D721Med (cell line): ENCODE measurements around the gene MFSD6L.

Source experiments
- DNase-seq: peaks from one replicate; pipeline ENCODE4 v3.0.0; 2011; ENCODE audit warnings: low spot score; ENCODE audit not compliant: insufficient read length
- FAIRE-seq: peaks from 2 replicates; lab custom pipeline; 2011; peaks lifted over from hg19 to GRCh38; lab: Jason Lieb, UNC
- CTCF ChIP-seq: IDR thresholded peaks from 2 replicates; pipeline ENCODE4 v1.5.1; 2012; ENCODE audit warnings: mild to moderate bottlenecking, control low read depth; ENCODE audit not compliant: insufficient read depth; ENCODE audit errors: missing control alignments

MFSD6L gene

DNA sequence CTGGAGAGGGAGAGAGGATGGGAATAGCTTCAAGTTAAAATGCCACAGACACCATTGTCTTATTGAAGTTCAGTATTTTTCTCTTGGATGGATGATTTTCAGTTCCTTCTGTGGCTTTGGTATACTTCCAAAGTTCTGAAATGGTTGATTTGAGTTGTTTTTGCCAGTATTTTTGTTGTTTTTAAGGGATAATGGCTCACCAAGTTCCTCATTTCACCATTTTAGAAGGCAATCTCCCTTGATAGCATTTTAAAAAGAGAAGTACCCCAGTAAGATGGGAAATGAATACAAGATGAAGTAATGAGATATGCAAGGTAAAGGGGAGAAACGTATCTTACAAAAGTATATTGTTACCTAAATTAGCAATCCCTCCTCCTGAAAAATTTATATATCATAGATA lies 22.3 kb downstream of the MFSD6L start:
- DNase-seq (no peak), FAIRE-seq (no peak)

GRCh38 chr17:8776248-8776647 lies 22.9 kb downstream of the MFSD6L start:
- DNase-seq (no peak), FAIRE-seq (no peak)
- no peak for TF ChIP-seq CTCF

More for the DNA sequence above, 22.3 kb downstream of the MFSD6L start:
- TF ChIP-seq CTCF: no peak

GRCh38 chr17:8766731-8767130 lies 32.4 kb downstream of the MFSD6L start:
- no peak for TF ChIP-seq CTCF
- FAIRE-seq: no peak
- DNase-seq: no peak

- no peak for FAIRE-seq
- no peak for TF ChIP-seq CTCF
- DNase-seq: no peak
Measured at GRCh38 chr17:8762012-8762411, 37.2 kb downstream of the MFSD6L start.

GRCh38 chr17:8758137-8758596 lies 41.0 kb downstream of the MFSD6L start, which contains the start of gene SPDYE4:
Gene SPDYE4 (minus strand): TSS chr17:8758546. CDS start chr17:8758382, 164 bp downstream.
- FAIRE-seq (no peak), DNase-seq (no peak)
- TF ChIP-seq CTCF: no peak

DNA sequence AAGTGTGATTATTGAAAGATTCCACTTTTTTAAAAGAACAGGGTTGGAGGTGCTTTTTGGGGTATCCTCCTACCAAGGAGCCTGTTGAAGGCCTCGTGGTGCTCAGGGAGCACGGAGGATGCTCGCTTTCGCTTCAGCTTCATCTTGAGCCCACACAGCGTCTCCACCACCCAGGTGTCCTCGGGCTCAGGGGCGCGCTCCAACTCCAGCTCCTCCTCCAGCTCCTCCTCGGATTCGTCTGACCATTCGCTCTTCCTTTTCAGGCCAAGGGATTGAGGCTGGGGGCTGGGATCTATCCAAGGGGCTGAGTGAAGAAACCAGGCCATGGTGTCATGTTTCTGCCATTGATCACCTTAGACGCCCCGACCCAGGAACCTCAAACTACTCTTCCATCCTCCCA lies 42.0 kb downstream of the MFSD6L start:
- FAIRE-seq (no peak), DNase-seq (no peak)
- TF ChIP-seq CTCF: no peak

DNA sequence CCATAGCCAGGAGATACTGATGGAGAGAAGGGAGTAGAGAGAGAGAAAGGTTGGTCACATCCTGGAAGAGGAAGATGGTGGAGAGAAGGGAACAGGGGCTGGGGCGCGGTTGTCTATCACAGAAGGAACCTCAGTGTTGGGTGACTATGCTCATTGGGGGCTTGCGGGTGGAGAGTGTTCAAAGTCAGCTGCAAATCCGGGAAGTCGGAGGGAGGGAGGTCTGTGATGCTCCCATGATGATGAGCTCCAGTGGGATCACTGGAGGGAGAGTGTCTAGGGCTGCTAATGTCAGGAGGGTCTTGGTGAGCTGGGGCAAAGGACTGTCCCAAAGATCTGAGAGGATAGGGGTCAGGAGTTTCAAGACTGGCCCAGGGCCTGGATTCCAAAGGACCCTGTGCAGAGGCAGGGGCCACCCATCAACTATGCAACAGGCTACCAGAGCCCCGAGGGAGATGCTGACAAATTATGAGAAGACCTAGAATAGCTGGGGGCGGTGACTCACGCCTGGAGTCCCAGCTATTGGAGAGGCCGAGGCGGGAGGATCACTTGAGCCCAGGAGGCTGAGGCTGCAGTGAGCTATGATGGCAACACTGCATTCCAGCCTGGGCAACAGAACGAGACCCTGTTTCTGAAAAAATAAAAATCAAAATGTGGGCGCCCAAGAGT lies 43.4 kb downstream of the MFSD6L start:
- TF ChIP-seq CTCF: no peak
- DNase-seq (no peak), FAIRE-seq (no peak)
